HG02852 (cell line): ENCODE data around the gene CSNK1A1L.
"Not testable (repeated sequence)": the region's sequence is repeated elsewhere in the genome, so short reads cannot be mapped to it uniquely, and the experiment has no call there.

ENCODE experiments used
- ATAC-seq: cut with Tn5 transposase; IDR thresholded peaks from one replicate; pipeline ENCODE4 v1.9.1; 2021; ENCODE audit warnings: mild to moderate bottlenecking, moderate library complexity; ENCODE audit not compliant: unreplicated experiment

The CSNK1A1L gene

DNA sequence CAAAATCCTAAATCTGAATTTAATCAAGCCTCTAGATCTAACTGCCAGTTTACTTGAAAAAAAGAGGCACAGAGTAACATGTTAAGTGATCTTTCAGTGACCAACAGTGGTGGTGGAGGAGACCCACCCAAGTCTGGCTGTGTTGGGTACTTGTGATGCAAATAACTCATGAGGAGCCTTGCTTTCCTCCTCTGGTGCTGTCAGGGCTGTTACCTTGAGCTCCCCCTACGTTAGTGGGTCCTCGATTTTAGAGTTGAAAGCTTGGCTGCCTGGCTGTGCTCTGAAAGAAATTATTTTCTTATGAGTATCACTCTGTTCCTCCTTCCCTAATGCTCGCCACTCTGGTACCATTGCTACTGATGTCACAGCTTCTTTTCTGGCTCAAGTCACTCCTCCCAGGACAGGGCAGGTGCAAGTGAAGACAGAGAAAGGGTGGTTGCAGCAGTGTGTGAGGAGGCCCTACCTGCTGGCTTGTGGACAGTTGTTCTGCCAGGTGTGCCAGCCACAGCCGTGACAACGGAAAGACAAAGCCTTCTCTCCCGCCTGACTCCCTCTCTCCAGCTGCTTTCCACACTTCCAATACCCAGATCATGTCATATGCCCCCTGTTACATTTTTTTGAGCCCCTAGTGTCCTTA lies 39.5 kb downstream of the CSNK1A1L start:
- no peak for ATAC-seq

- ATAC-seq = peak; percentile 21
Observed at GRCh38 chr13:37059848-37060192, 45.6 kb downstream of the CSNK1A1L start.

GRCh38 chr13:37058910-37059847 lies 46.3 kb downstream of the CSNK1A1L start, which contains the start of gene SUPT20H:
Gene SUPT20H, minus strand, starts transcription at chr13:37059688. Its CDS starts 8,198 bp downstream, at chr13:37051490.
- peak; percentile 97 for ATAC-seq

DNA sequence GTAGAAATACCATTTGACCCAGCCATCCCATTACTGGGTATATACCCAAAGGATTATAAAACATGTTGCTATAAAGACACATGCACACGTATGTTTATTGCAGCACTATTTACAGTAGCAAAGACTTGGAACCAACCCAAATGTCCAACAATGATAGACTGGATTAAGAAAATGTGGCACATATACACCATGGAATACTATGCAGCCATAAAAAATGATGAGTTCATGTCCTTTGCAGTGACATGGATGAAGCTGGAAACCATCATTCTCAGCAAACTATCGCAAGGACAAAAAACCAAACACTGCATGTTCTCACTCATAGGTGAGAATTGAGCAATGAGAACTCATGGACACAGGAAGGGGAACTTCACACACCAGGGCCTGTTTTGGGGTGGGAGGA lies 49.2 kb downstream of the CSNK1A1L start:
- not testable (repeated sequence) for ATAC-seq
